Lung (tissue), 12 donors: Measurements from ENCODE around the gene RNF19B. TPM values are rescaled to one million over a fixed set of nuclear protein-coding genes. Genes with fewer than 3 reads are reported as not detected.
"Not testable (repeated sequence)": the region's sequence is repeated elsewhere in the genome, so short reads cannot be mapped to it uniquely, and the experiment has no call there.

Experiments used
- ATAC-seq: fragments of 200-7000 bp; cut with Tn5 transposase; one replicate; pipeline ENCODE4 v1.9.1; 2020; ENCODE audit warnings: moderate number of reproducible peaks; ENCODE audit not compliant: insufficient read depth, low FRiP score
- DNase-seq, 3 donors: peaks; one replicate each; pipeline ENCODE4 v3.0.0-alpha.2; 2013 to 2017
- H3K27ac ChIP-seq, 2 donors: one replicate each; pipeline ENCODE4 v1.5.1; 2013; ENCODE audit warnings: mild to moderate bottlenecking in 2 of 2, moderate library complexity in 2 of 2, control low read depth in 1 of 2, inconsistent platforms in 1 of 2, low read depth in 1 of 2, low read length in 1 of 2
- H3K27me3 ChIP-seq, 3 donors: one replicate each; pipeline ENCODE4 v1.5.1; 2013; ENCODE audit warnings: low read length in 2 of 3; ENCODE audit not compliant: control insufficient read depth in 3 of 3, insufficient read depth in 3 of 3
- H3K36me3 ChIP-seq, 4 donors: one replicate each; pipeline ENCODE4 v1.5.1; 2013; ENCODE audit warnings: low read length in 4 of 4, mild to moderate bottlenecking in 1 of 4, moderate library complexity in 1 of 4; ENCODE audit not compliant: control insufficient read depth in 4 of 4, insufficient read depth in 4 of 4
- H3K4me1 ChIP-seq, 5 donors: one replicate each; pipeline ENCODE4 v1.5.1; 2013; ENCODE audit warnings: low read length in 5 of 5, mild to moderate bottlenecking in 2 of 5, moderate library complexity in 1 of 5; ENCODE audit not compliant: control insufficient read depth in 5 of 5, insufficient read depth in 5 of 5
- H3K4me3 ChIP-seq: one replicate; pipeline ENCODE4 v1.5.1; 2013; ENCODE audit warnings: mild to moderate bottlenecking, control low read depth, moderate library complexity
- H3K9ac ChIP-seq, 2 donors: one replicate each; pipeline ENCODE4 v1.5.1; 2013; ENCODE audit warnings: low read length in 2 of 2, control low read depth in 1 of 2; ENCODE audit not compliant: insufficient read depth in 1 of 2
- H3K9me3 ChIP-seq, 4 donors: one replicate each; pipeline ENCODE4 v1.5.1; 2013; ENCODE audit warnings: low read length in 3 of 4, mild to moderate bottlenecking in 1 of 4, moderate library complexity in 1 of 4; ENCODE audit not compliant: control insufficient read depth in 4 of 4, insufficient read depth in 3 of 4
- WGBS, 2 donors: extraction: QIAGEN DNeasy Blood & Tissue Kit; methylation state at CpG; one replicate each; pipeline ENCODE4 v1.1.7; 2013; 5-methylcytosine and 5-hydroxymethylcytosine counted together
- polyA plus RNA-seq, 2 donors: library from polyadenylated mRNA; stranded (reverse); fragments of 200-250 nt; gene quantifications; one replicate each; pipeline ENCODE4 v1.2.1, GENCODE V29; 2013
- total RNA-seq, 2 donors: library from RNA; depleted of rRNA in 1 of 2; stranded (reverse); fragments of >200 nt in 1 of 2; gene quantifications; one replicate each; pipeline ENCODE4 v1.2.1, GENCODE V29; 2014 to 2021
- TF ChIP-seq, protein P1 (sequence below): IDR thresholded peaks from 2 replicates; pipeline ENCODE4 v1.5.1; 2012; ENCODE audit warnings: mild to moderate bottlenecking; ENCODE audit errors: control extremely low read depth, extremely low read depth
- donor health status: control.
- donor health status: control.
- donor health status: Bipolar disorder and iron deficiency.
- donor health status: healthy.
- donor health status: DM: yes; HTN: yes; CAD: no.

The RNF19B gene
- total and polyA plus RNA-seq, 4 donors = 5.1 to 65.9 (median 26.8) TPM

DNA sequence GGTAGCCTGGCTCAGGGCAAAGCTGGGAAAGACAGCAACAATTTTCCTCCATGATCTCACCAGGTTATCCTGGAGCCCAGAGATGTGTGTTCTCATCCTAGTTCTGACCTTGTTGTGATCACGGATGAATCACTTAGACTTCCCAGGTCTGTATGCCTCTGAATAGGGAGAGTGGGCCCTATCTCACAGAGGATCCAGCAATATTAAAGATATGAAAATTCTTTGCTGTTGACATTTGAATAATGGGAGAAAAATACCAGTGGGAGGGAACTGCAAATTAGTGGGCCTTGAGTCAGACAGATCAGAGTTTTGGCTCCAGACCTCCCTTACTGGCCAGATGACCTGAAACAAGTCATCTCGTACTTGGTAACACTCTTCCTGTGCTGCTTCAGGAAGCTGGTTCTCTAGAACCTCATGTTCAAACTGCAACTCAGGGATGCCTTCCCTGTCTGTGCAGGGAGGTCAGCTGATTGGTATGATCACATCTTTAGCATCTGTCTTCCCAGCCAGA lies 32.8 kb upstream of the RNF19B start:
- Histone ChIP-seq H3K9ac (no peak overlapping the region), H3K9me3 (no peaks in the 10 kb centered on the region), H3K27ac (peak overlapping the region; percentile 75 to 80), H3K36me3 (no peaks in the 10 kb centered on the region), H3K4me3 (no peak overlapping the region), H3K27me3 (no peaks in the 10 kb centered on the region), H3K4me1 (peaks cover 2 to 42% (median 29%) of the 10 kb centered on the region in 5 donors)
- DNase-seq = no peak
- TF ChIP-seq, protein P1, sequence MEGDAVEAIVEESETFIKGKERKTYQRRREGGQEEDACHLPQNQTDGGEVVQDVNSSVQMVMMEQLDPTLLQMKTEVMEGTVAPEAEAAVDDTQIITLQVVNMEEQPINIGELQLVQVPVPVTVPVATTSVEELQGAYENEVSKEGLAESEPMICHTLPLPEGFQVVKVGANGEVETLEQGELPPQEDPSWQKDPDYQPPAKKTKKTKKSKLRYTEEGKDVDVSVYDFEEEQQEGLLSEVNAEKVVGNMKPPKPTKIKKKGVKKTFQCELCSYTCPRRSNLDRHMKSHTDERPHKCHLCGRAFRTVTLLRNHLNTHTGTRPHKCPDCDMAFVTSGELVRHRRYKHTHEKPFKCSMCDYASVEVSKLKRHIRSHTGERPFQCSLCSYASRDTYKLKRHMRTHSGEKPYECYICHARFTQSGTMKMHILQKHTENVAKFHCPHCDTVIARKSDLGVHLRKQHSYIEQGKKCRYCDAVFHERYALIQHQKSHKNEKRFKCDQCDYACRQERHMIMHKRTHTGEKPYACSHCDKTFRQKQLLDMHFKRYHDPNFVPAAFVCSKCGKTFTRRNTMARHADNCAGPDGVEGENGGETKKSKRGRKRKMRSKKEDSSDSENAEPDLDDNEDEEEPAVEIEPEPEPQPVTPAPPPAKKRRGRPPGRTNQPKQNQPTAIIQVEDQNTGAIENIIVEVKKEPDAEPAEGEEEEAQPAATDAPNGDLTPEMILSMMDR = no peak
- peak; percentile 24 for ATAC-seq
- WGBS, 2 donors = 50 to 59% methylated on average over 2 of the region's 2 CpGs

DNA sequence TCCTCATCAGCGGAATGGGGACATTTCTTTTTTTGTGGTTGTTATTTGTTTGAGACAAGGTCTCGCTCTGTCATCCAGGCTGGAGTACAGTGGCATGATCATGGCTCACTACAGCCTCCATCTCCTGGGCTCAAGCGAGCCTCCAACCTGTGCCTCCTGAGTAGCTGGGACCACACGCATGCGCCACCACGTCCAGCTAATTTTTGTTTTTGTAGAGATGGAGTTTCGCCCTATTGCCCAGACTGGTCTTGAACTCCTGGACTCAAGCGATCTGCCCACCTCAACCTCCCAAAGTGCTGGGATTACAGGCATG lies 28.7 kb upstream of the RNF19B start:
- WGBS, 2 donors = 83 to 91% methylated on average over 8 of the region's 8 CpGs
- not testable (repeated sequence) for DNase-seq, H3K4me3 ChIP-seq, ATAC-seq, H3K9me3 ChIP-seq, H3K36me3 ChIP-seq, H3K9ac ChIP-seq, H3K27me3 ChIP-seq
- Histone ChIP-seq H3K4me1 (peaks cover 0 to 31% (median 9%) of the 10 kb centered on the region in 5 donors), H3K27ac (peak overlapping the region in 1 of 2 donors; percentile 87)

DNA sequence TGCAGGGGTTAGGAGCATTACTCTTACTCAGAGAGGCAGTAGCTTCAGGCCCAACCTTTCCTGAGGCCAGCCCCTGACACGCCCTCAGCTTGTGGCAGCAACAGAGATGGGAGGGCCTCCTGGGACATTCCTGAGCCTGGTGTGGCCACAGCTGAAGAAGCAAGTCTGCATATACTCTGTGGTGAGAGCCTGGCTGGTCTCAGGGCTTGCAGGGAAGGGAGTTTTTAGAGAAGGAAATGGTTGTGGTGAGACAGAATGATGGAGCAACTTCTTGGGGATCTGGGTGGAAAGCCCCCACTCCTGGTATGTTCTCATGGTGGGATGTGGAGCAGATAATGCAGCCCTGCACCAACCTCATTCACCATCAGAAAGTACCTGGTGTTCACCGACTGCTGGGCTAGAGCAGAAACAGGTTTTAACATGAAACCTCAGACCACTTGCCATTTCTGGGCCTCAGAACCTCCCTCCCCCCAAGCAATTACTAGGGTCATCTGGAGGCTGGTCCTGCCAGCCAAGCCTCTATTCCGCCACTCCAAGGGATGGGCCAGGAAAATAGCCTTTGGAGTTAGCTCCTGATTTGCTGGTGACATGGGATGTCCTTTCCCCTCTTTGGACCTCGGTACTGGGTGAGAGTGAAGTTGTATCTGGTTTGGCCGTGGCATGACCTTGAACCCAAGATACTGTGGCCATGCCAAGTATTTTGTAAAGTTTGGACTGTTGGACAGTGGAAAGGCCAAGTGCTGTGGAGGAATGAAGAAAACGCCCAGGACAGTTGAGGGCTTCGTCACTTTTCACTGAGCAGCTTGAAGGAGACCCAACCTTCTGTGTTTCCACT lies 28.1 kb upstream of the RNF19B start:
- peak overlapping the region in 1 of 2 donors; percentile 23 for H3K9ac ChIP-seq
- peak overlapping the region in 1 of 2 donors; percentile 87 for H3K27ac ChIP-seq
- peak; percentile 58 to 69 (median 62) for DNase-seq
- peak; percentile 91 for ATAC-seq
- no peaks in the 10 kb centered on the region for H3K27me3 ChIP-seq
- no peaks in the 10 kb centered on the region for H3K36me3 ChIP-seq
- TF ChIP-seq, protein P1 = no peak
- peaks cover 0 to 25% (median 5%) of the 10 kb centered on the region in 5 donors for H3K4me1 ChIP-seq
- H3K9me3 ChIP-seq = no peaks in the 10 kb centered on the region
- H3K4me3 ChIP-seq = no peak overlapping the region
- WGBS, 2 donors = 42 to 58% methylated on average over 7 of the region's 7 CpGs

DNA sequence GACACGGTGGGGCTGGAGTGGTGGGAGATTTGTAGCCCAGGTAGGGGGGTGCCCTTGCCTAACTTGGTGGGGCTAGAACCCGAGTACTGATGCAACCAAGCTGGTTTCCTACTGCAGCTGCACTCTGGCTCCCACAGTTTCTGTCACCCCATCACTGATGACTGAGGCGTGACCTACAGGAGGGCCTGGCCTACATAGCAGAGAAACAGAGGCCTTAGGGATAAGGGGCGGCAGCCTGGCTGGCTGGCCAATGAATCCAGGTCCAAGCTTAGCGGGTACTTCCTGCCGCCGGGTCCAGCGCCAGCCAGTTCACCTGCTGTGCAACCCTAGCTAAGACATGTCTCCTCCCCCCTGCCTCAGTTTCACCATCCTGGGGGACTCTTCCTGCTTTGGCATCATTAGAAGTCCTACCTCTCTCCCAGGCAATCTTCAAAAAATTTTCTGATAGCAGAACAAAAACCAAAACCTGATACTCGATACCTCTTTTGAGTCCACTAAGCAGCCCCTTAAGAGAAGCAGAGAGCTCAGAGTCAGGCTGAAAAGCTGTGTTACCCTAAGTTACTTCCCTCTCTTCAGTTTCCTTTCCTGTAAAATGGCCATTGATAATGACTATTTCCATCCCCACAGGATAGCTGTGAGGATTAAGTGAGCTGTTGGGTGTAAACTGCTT lies 27.3 kb upstream of the RNF19B start:
- no peak overlapping the region for H3K4me3 ChIP-seq
- no peaks in the 10 kb centered on the region for H3K36me3 ChIP-seq
- DNase-seq (no peak), ATAC-seq (no peak)
- WGBS, 2 donors = 64 to 67% methylated on average over 9 of the region's 9 CpGs
- TF ChIP-seq, protein P1 = no peak
- no peaks in the 10 kb centered on the region for H3K27me3 ChIP-seq
- H3K9ac ChIP-seq = peak overlapping the region in 1 of 2 donors; percentile 23
- no peaks in the 10 kb centered on the region for H3K9me3 ChIP-seq
- peaks cover 0 to 24% (median 5%) of the 10 kb centered on the region in 5 donors for H3K4me1 ChIP-seq
- peak overlapping the region in 1 of 2 donors; percentile 87 for H3K27ac ChIP-seq
